ENCODE data around the gene PURB. TPM values are rescaled to one million over a fixed set of nuclear protein-coding genes. Genes with fewer than 3 reads are reported as not detected.
"Not testable (repeated sequence)": the region's sequence is repeated elsewhere in the genome, so short reads cannot be mapped to it uniquely, and the experiment has no call there.

The PURB gene
- total and polyA plus RNA-seq, 2 of the 4 experiments (the other 2 are of a cell fraction), result 6.3 to 8.8 TPM

DNA sequence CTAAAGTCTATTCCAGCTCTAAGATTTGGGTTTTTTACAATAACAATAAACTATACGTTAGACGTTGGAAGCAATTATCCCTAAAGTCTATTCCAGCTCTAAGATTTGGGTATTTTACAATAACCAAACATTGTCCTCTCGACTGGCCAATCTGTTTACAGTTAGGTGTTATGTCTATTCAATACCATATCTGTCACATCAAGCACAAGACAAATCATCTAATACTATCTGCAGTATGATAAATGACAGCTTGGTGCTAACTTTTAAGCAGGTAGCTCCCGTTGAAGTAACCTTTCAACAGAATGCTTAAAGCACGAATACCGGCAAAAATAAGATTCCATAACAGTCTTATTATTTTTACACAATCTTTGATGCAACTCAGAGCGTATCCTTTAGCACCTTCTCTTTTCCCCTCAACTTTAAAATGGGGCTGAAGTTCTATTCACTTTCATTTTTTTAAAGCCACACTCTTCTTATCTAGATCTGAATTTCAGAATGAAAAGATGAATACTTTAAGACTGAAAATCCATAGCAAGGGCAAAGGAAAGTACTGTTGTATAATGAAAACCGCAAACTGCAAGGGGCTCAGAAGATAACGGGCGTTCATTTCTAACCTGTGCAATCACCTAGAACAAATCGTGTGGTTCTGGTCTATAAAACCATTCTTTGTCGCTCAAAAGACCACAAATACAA, 38.4 kb downstream of the PURB start:
- Histone ChIP-seq H3K27ac (ENCODE audit: insufficient read depth, low read length) (peak overlapping the region; percentile 81), H3K79me1 (ENCODE audit: low read depth in 1 of 2, low read length in 2 of 2) (peaks cover 8 to 23% of the 10 kb centered on the region in 2 experiments; a peak in 2 of 4 replicates), H4K91ac (ENCODE audit: insufficient read depth, low read depth, low read length) (no peak overlapping the region), H3K9me1 (ENCODE audit: insufficient read depth, low read length) (peaks cover 3% of the 10 kb centered on the region; the same call in 1 of the 2 replicates), H3K4me3 (ENCODE audit: insufficient read depth, low read depth, low read length) (peak overlapping the region; percentile 90), H3K4ac (ENCODE audit: low read depth, low read length) (peak overlapping the region; percentile 77), H2BK5ac (ENCODE audit: low read depth, low read length, poor library complexity, severe bottlenecking) (peak overlapping the region; percentile 77), H2BK20ac (ENCODE audit: low read depth, low read length) (no peak overlapping the region), H2BK120ac (ENCODE audit: low read depth, low read length) (0 out of 2 replicates have a peak overlapping the region, but pooled peaks have one; percentile 26), H4K8ac (ENCODE audit: low read depth in 2 of 2, low read length in 2 of 2) (peak overlapping the region; percentile 2 to 4; a peak in 1 of 4 replicates), H2AFZ (replicated peaks; ENCODE audit: low read length, poor library complexity) (peak overlapping the region; percentile 95), H3K9me3 (ENCODE audit: control insufficient read depth, insufficient read depth, low read length) (no peaks in the 10 kb centered on the region), H3K23ac (ENCODE audit: low read depth, low read length) (peak overlapping the region; percentile 95), H4K20me1 (ENCODE audit: insufficient read depth, low read length) (peaks cover 12% of the 10 kb centered on the region), H2AK9ac (replicated peaks; ENCODE audit: low read depth, low read length, poor library complexity) (peak overlapping the region; percentile 75), H3K4me2 (ENCODE audit: low read depth, low read length) (peak overlapping the region; percentile 96), H3K18ac (ENCODE audit: low read depth, low read length) (peak overlapping the region; percentile 83; the same call in 1 of the 2 replicates), H3K9ac (ENCODE audit: low read depth, low read length) (peak overlapping the region; percentile 94), H2BK15ac (ENCODE audit: low read depth, low read length) (0 out of 3 replicates have a peak overlapping the region, but pooled peaks have one; percentile 0), H3K56ac (ENCODE audit: extremely low read depth, insufficient read depth, low read length) (peak overlapping the region; percentile 90; the same call in 1 of the 2 replicates), H3K27me3 (ENCODE audit: control insufficient read depth, insufficient read depth, low read length) (no peaks in the 10 kb centered on the region), H3K36me3 (ENCODE audit: control insufficient read depth, insufficient read depth, low read length) (no peaks in the 10 kb centered on the region), H2AK5ac (ENCODE audit: low read depth, low read length) (no peak overlapping the region), H4K5ac (ENCODE audit: low read depth, low read length) (peak overlapping the region; percentile 78; the same call in 1 of the 2 replicates), H3K4me1 (ENCODE audit: control insufficient read depth, insufficient read depth, low read length) (peaks cover 2% of the 10 kb centered on the region; the same call in 1 of the 2 replicates), H3K14ac (replicated peaks; ENCODE audit: low read depth, low read length) (peak overlapping the region; percentile 75)
- ATAC-seq (ENCODE audit: low read depth), result no peak
- TF ChIP-seq SMC3 (IDR thresholded peaks at IDR 0.05; ENCODE audit: low read depth, low read length) (no peak), CHD1 (IDR thresholded peaks at IDR 0.05; ENCODE audit: low read depth, low read length) (no peak), RAD21 (IDR thresholded peaks at IDR 0.05; ENCODE audit: low read length) (no peak), MXI1 (IDR thresholded peaks at IDR 0.05; ENCODE audit: borderline replicate concordance, low read depth, low read length) (no peak)
- intact Hi-C loops (cut with micrococcal nuclease) (loop anchor here (1.0 to 5.0 kb wide), 3 partner anchors 98 to 259 kb away; partner anchors contain the start of gene OGDH), dilution Hi-C loops (cut with HindIII; ENCODE audit: low sequenced_read_pairs, unreplicated experiment) (no loop called here), in situ Hi-C loops (cut with MboI; ENCODE audit: low sequenced_read_pairs) (loop anchor here (10.0 kb wide), 1 partner anchor 252 kb away; no protein-coding TSS in a partner anchor)
- CTCF ChIA-PET, result interaction anchor here (0.9 to 1.0 kb wide), 2 partner anchors 116 to 256 kb away, joined by 3 to 4 read pairs; no protein-coding TSS in a partner anchor
- no peak for DNase-seq
- 0% methylated on average over 3 of the region's 12 CpGs; no CpG with 5 or more reads in 1 of the 2 experiments for WGBS, 2 experiments (ENCODE audit: extremely low coverage in 2 of 2, insufficient read length in 1 of 2)
- BruUV-seq (replicated peaks), result no TSS peak
- POLR2A ChIA-PET (ENCODE audit: unreplicated experiment), result no interaction called here

GRCh38 chr7:44846390-44846789, 38.9 kb downstream of the PURB start:
- H3K27me3 ChIP-seq (ENCODE audit: control insufficient read depth, insufficient read depth, low read length); H3K56ac ChIP-seq (ENCODE audit: extremely low read depth, insufficient read depth, low read length); H3K27ac ChIP-seq (ENCODE audit: insufficient read depth, low read length); H3K9me1 ChIP-seq (ENCODE audit: insufficient read depth, low read length); H2BK5ac ChIP-seq (ENCODE audit: low read depth, low read length, poor library complexity, severe bottlenecking); H3K23ac ChIP-seq (ENCODE audit: low read depth, low read length); H2AFZ ChIP-seq (replicated peaks; ENCODE audit: low read length, poor library complexity); H3K4me3 ChIP-seq (ENCODE audit: insufficient read depth, low read depth, low read length); H3K4me1 ChIP-seq (ENCODE audit: control insufficient read depth, insufficient read depth, low read length); H3K14ac ChIP-seq (replicated peaks; ENCODE audit: low read depth, low read length); H2BK15ac ChIP-seq (ENCODE audit: low read depth, low read length); H2AK9ac ChIP-seq (replicated peaks; ENCODE audit: low read depth, low read length, poor library complexity); H3K36me3 ChIP-seq (ENCODE audit: control insufficient read depth, insufficient read depth, low read length); H4K8ac ChIP-seq (ENCODE audit: low read depth in 2 of 2, low read length in 2 of 2); dilution Hi-C loops (cut with HindIII; ENCODE audit: low sequenced_read_pairs, unreplicated experiment); H3K18ac ChIP-seq (ENCODE audit: low read depth, low read length); H3K9ac ChIP-seq (ENCODE audit: low read depth, low read length); H4K91ac ChIP-seq (ENCODE audit: insufficient read depth, low read depth, low read length); H2BK20ac ChIP-seq (ENCODE audit: low read depth, low read length); BruUV-seq (replicated peaks); H4K5ac ChIP-seq (ENCODE audit: low read depth, low read length); DNase-seq; H2AK5ac ChIP-seq (ENCODE audit: low read depth, low read length); H2BK120ac ChIP-seq (ENCODE audit: low read depth, low read length); ATAC-seq (ENCODE audit: low read depth); H3K4ac ChIP-seq (ENCODE audit: low read depth, low read length); H3K9me3 ChIP-seq (ENCODE audit: control insufficient read depth, insufficient read depth, low read length); CTCF ChIA-PET: not testable (repeated sequence)
- POLR2A ChIA-PET (ENCODE audit: unreplicated experiment), result interaction anchor here (0.7 kb wide), 1 partner anchor 48 kb away, joined by 3 read pairs; no protein-coding TSS in a partner anchor
- Histone ChIP-seq H3K4me2 (ENCODE audit: low read depth, low read length) (peak overlapping the region; percentile 96), H3K79me1 (ENCODE audit: low read depth in 1 of 2, low read length in 2 of 2) (peaks cover 8 to 28% of the 10 kb centered on the region in 2 experiments; a peak in 2 of 4 replicates), H4K20me1 (ENCODE audit: insufficient read depth, low read length) (peaks cover 12% of the 10 kb centered on the region)
- 60% methylated on average over 1 of the region's 11 CpGs; no CpG with 5 or more reads in 1 of the 2 experiments for WGBS, 2 experiments (ENCODE audit: extremely low coverage in 2 of 2, insufficient read length in 1 of 2)
- intact Hi-C loops (cut with micrococcal nuclease) (loop anchor here (5.0 kb wide), 1 partner anchor 239 kb away; the partner anchor contains the start of gene OGDH), in situ Hi-C loops (cut with MboI; ENCODE audit: low sequenced_read_pairs) (loop anchor here (10.0 kb wide), 1 partner anchor 252 kb away; no protein-coding TSS in a partner anchor)
